Activated naive CD4-positive, alpha-beta T cell treated with anti-CD3 and anti-CD28 coated beads, Interleukin-2, amount 50 U/mL, for 16 hours (primary cell): ENCODE results near the gene NR5A1.

Experiments used
- DNase-seq: peaks from one replicate; pipeline ENCODE4 v3.0.0-alpha.2; 2020

Gene NR5A1

DNA sequence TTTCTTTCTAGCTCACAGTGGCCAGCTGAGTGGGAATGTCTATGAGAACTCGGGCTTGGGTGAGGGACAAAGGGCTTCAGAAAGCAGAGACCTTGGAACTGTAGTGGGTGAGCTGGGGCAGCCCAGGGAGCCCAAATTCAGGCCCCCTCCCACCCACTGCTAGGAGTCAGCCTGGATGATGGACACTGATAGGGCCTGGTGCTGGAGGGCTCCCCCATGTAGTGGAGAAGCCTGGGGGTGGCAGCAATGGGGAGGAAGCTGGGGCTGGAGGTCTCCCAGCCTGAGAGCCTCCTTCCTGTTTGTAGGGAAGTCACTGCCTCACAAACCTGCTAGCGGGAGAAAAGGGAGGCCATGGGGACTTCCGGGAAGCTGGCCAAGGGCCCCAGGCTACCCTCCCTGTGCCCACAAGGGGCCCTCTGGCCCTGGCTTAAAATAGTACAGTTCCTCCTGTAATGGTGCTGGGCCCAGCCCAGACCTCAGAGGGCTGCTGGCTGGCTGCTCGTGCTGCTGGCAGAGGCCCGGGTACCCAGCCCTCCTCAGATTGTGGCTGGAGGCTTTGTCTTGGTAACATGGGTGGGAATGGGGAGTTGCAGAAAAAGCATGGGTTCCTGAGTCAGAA, 6.3 kb upstream of the NR5A1 start:
- DNase-seq: no peak

DNA sequence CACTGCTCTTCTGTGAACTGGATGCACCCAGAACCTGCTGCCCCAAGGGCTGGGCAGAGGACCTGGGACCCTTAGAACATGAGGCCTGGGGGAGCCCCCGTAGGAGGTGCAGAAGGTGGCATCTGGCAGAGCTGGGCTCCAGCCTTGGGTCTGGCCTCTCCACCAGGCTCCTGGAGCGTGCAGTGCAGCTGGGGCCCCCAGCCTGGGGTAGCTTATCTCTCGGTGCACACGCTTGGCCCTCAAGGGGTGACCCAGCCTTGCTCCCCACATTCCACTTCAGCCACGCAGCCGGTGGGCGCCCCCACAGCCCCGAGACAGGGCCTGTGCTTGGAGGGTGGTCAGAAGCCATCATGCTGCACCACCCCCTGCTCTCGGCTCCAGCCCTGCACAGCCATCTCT, 5.6 kb upstream of the NR5A1 start:
- DNase-seq: no peak

DNA sequence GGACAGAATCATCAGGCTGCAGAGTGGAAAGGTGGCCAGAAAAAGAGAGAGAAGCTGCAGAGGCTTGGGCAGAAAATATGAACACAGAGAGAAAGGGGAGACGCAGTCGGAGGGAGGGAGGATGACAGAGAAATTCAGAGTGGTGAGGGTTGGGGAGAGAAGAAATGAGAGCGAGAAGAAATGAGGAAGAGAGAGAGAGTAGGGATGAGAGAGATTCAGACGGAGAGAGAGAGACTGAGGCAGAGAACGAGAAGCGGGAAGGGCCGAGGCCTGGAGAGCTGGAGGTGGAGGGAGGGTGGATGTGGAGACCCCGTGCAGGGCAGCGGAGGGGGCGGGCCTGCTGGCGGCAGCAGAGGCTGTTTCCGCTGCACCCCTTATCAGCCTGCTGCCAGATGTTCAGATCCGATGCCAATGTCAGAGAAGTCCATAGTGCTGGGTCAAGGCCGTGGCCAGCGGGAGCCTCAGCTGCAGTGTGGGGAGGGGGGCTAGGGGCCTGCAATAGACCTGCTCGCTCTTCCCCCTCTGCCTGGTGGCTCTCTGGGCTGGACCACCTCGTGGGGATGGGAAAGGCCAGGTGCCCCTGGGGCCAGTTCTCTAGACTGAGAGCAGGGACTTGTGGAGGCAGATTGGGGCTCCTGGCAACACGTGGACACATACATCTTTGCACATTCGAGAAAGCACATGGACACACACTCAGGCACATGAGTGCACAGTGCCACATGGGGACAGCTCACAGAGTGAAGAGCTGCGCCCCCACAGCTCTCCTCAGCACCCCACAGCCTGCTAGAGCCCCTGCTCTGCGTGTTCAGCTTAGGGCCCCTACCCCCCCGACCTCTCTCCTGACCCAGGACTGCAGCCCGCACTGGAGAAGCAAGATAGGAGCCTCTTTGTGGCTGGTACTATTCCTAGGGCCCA, 4.9 kb upstream of the NR5A1 start:
- DNase-seq: no peak

GRCh38 chr9:124511426-124511840, 4.2 kb upstream of the NR5A1 start:
- no peak for DNase-seq

GRCh38 chr9:124510650-124511425, 3.6 kb upstream of the NR5A1 start:
- no peak for DNase-seq

GRCh38 chr9:124507880-124508423, 753 bp upstream of the NR5A1 start:
- no peak for DNase-seq

GRCh38 chr9:124506433-124506832, 766 bp downstream of the NR5A1 start:
- DNase-seq: no peak

GRCh38 chr9:124505901-124506346, 1.3 kb downstream of the NR5A1 start:
- DNase-seq: no peak

GRCh38 chr9:124505006-124505900, 1.9 kb downstream of the NR5A1 start:
- DNase-seq: no peak

DNA sequence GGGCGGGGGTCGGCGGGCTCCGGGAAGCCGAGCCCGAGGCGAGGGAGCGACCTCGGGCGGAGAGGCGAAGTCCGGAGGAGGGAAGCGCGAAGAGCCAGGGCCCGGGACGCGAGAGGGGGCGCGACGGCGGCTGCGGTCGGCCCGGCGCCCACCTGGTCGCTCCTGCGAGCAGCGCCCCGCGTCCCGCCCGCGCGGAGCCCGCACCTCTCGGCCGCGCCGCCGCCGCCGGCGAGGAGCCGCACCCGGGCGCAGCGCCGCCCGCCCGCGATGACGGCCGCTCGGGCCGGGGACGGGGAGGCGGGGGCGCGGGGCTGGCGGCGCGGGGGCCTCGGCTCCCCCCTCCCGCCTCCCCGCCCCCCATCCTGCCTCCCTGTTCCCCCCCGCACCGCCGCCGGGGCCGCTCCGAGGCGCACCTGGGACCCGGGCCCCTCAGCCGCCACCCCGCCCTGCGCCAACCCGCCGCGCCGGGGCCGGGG, 2.6 kb downstream of the NR5A1 start:
- no peak for DNase-seq

DNA sequence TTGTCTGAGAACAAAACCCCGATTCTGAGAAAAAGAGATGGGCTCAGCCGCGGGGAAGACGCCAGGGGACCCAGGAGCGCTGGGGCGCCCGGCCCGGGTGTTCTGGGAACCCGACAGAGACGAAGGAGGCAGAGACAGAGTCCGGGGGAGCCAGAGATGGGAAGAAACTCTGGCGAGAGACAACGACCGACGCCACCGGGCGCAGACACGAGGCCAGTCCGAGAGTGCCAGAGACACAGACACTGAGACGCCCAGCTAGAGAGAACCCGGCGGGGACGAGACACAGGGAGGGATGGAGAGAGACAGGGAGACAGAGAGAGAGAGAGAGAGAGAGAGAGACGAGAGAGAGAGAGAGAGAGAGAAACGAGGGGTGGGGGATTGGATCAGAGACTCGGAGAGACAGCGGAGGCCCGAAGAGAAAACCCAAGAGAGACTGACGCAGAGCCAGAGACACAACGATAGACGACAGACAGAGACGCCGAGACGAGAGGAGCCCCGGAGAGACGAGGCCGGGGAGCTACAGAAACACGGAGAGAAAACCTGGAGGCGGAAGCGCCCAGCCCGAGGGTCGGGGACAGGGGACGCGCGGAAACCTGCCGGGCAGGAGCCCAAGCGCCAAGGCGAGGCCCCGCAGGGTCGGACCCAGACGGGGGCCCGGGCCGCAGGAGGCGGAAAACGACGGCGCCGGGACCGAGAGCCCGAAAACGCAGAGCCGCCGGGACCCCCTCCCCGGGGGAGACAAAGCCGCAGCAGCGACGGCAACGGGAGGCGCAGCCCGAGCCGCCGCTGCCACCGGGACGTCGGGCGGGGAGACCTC, 3.3 kb downstream of the NR5A1 start:
- no peak for DNase-seq

DNA sequence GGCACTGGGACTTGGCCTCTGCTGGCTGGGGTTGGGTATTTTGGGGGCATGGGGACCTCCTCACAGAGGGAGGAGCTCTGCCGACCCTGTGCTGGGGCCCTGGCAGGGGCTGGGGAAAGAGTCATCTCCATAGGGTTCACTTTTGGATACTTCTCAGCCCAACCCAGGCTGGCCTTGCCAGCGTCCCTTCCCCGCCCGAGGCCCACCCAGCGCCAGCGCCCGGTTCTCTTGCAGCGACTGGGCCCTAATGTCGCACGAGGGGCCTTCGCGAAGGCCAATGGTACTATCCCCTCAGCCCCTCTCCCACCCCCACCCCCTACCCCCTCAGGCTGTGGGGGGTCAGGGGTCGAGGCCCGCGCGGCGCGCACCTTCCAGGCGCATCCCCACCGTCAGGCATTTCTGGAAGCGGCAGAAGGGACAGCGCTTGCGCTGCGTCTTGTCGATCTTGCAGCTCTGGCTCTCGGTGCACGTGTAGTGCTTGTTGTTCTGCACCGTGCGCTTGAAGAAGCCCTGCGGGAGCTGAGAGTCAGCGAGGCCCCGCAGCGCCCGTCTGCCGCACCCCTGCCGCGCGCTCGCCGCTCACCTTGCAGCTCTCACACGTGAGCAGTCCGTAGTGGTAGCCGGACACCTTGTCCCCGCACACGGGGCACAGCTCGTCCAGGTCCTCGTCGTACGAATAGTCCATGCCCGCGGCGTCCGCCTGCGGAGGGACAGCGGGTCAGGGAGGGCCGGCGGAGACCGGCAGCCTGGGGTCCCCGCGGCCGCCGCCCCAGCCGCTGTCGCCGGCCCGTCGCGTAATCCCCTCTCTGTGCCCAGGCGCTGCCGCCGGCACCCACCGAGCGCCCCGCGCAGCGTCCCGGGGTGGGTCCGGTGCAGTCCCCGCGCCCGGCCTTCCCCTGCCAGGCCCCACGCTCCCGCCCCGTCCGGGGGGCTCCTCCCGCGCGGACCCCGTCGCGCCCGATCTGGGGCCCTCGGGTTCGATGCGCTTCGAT, 4.2 kb downstream of the NR5A1 start:
- DNase-seq: no peak

DNA sequence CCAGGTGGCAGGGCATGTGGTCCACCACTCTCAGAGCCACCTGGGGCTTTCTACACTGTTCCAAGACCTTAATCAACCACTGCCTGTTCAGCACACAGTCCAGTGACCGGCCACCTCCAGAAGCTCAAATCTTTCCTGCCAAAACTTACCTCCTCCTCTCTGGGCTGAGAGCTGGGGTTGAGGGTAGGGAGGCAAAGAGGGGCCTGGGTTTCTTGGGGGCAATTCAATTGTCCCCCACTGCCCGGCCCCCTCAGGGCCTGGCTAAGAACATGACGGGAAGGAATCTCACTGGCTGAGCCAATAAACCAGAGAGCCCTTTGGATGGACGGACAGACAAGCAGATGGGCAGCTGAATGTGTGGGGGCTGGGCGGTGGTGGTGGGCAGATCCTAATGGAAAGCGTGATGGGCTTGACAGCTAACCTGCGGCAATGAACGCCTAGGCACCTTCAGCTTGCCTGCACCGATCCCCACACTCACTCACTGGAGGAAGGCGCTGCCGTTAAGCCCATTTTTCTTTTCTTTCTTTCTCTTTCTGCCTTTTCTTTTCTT, 5.4 kb downstream of the NR5A1 start:
- no peak for DNase-seq

GRCh38 chr9:124500796-124501611, 6.2 kb downstream of the NR5A1 start:
- no peak for DNase-seq

GRCh38 chr9:124500028-124500795, 7.0 kb downstream of the NR5A1 start:
- DNase-seq: no peak

DNA sequence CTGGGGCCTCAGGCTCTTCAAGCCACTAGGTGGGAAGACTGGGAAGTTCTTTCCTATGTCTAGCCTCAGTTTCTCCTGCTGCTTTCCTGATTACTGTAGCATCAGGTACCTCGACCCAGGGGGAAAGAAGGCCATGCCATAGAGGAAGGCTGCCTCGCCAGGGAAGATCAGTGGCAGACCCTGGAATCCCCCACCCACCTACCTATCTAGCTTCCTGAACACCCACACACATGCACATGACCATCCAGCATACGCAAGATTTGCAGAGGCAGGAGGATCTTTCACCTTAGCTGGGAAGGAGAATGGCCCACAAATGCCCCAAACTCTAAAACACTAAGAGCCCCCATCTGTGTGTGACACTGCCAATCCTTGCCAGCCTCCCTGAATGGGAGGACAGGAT, 8.0 kb downstream of the NR5A1 start:
- no peak for DNase-seq

GRCh38 chr9:124498499-124499146, 8.6 kb downstream of the NR5A1 start:
- DNase-seq: no peak
